CD4-positive, alpha-beta T cell (primary cell): ENCODE results near the gene OR4N2. TPM values are rescaled to one million over a fixed set of nuclear protein-coding genes. Genes with fewer than 3 reads are reported as not detected.

Experiments
- ATAC-seq: fragments of 200-7000 bp; cut with Tn5 transposase; one replicate; pipeline ENCODE4 v1.10.0; 2022; ENCODE audit warnings: mild to moderate bottlenecking; ENCODE audit not compliant: poor library complexity
- CTCF ChIA-PET: fragments of 350-600 bp; sonication (Branson Sonifier 250); formaldehyde crosslinking; loops from one replicate; lab custom pipeline; 2021; ENCODE audit warnings: antibody characterized with exemption, inconsistent platforms; lab: Charles Lee
- POLR2A ChIA-PET: fragments of 350-600 bp; sonication (Branson Sonifier 250); formaldehyde crosslinking; loops from one replicate; lab custom pipeline; 2021; ENCODE audit warnings: antibody characterized with exemption, inconsistent platforms; lab: Charles Lee
- DNase-seq, 14 experiments: peaks; one replicate each; pipeline ENCODE4 v3.0.0-alpha.2; 2013 to 2020; ENCODE audit warnings: mixed read lengths in 2 of 14
- H3K27ac ChIP-seq, 2 donors: one replicate each; pipeline versions ENCODE4 v1.5.1 to v1.7.0; 2013; ENCODE audit warnings: low read length in 2 of 2, low read depth in 1 of 2, mild to moderate bottlenecking in 1 of 2
- H3K27me3 ChIP-seq, 2 experiments: 1 replicate in 1 of 2; 2 replicates in 1 of 2; pipeline versions ENCODE4 v1.6.1 to v1.7.0; 2013; ENCODE audit warnings: low read length in 2 of 2, control low read depth in 1 of 2, mild to moderate bottlenecking in 1 of 2, moderate library complexity in 1 of 2; ENCODE audit not compliant: insufficient read depth in 2 of 2, control insufficient read depth in 1 of 2
- H3K36me3 ChIP-seq: one replicate; pipeline ENCODE4 v1.6.1; 2013; ENCODE audit warnings: low read length, control low read depth; ENCODE audit not compliant: insufficient read depth
- H3K4me1 ChIP-seq: one replicate; pipeline ENCODE4 v1.6.1; 2013; ENCODE audit warnings: low read length, control low read depth; ENCODE audit not compliant: insufficient read depth
- H3K4me3 ChIP-seq: one replicate; pipeline ENCODE4 v1.5.1; 2013; ENCODE audit warnings: mild to moderate bottlenecking, low read length, moderate library complexity
- H3K9me3 ChIP-seq, 2 experiments: 1 replicate in 1 of 2; 2 replicates in 1 of 2; pipeline versions ENCODE4 v1.6.1 to v1.7.0; 2013; ENCODE audit warnings: low read length in 2 of 2, mild to moderate bottlenecking in 2 of 2, control low read depth in 1 of 2, moderate library complexity in 1 of 2; ENCODE audit not compliant: control insufficient read depth in 1 of 2, insufficient read depth in 1 of 2
- H3K27ac Mint-ChIP-seq: one replicate; pipeline ENCODE4 v1.8.0; 2020; ENCODE audit warnings: mixed read lengths
- H3K27me3 Mint-ChIP-seq: one replicate; pipeline ENCODE4 v1.8.0; 2021; ENCODE audit warnings: mixed read lengths
- H3K36me3 Mint-ChIP-seq: one replicate; pipeline ENCODE4 v1.8.0; 2021; ENCODE audit warnings: low read depth, mixed read lengths
- H3K4me1 Mint-ChIP-seq: one replicate; pipeline ENCODE4 v1.8.0; 2021; ENCODE audit warnings: low read depth, mixed read lengths
- H3K4me3 Mint-ChIP-seq: one replicate; pipeline ENCODE4 v1.8.0; 2020; ENCODE audit warnings: mild to moderate bottlenecking, mixed read lengths
- H3K9me3 Mint-ChIP-seq: one replicate; pipeline ENCODE4 v1.8.0; 2020; ENCODE audit warnings: mixed read lengths
- intact Hi-C, 2 experiments: fragments of 100-400 bp; cut with DNase I in 1 of 2; cut with micrococcal nuclease in 1 of 2; formaldehyde crosslinking; loops; one replicate each; pipeline versions ENCODE4 v1.15.1 to v1.9.0; 2023 to 2025; cut with DNase I, micrococcal nuclease
- total RNA-seq, 174 experiments: library from RNA in 2 of 174; stranded (reverse) in 2 of 174; gene quantifications; one replicate each; pipeline ENCODE4 v1.2.3 and lab custom pipeline; 2021 to 2026
- TF ChIP-seq, protein P1 (sequence below): fragments of 200-600 bp; IDR thresholded peaks from one replicate; pipeline ENCODE4 v1.8.0; 2022; ENCODE audit warnings: antibody characterized with exemption, mild to moderate bottlenecking

OR4N2 gene
- total RNA-seq, 2 experiments from 2014 or later, result not detected

DNA sequence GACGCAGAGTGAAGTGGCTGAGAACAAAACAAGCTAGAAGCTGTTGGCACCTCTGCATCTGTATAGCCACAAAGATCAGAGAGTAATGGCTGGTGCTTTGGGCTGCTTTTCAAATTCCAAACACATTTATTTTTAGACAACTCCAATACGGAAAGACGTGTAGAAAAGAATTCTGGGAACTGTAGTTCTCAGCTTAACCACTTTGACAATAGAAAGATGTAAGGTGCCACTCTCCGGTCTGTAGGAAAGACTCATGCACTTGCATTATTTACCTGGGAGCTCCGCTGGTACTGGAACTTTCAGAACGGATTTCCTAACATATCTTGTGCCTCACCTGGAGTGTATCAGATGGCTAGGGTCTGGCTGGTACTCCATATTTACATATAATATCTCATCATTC, 69.6 kb downstream of the OR4N2 start:
- intact Hi-C loops, result no loop called here
- H3K4me3 ChIP-seq, result no peak overlapping the region
- H3K9me3 ChIP-seq, result no peaks in the 10 kb centered on the region
- no peaks in the 10 kb centered on the region for H3K27me3 ChIP-seq
- no peak overlapping the region for H3K27ac ChIP-seq
- Mint-ChIP-seq H3K27ac (no peak overlapping the region), H3K27me3 (no peaks in the 10 kb centered on the region), H3K4me1 (no peaks in the 10 kb centered on the region), H3K4me3 (no peak overlapping the region), H3K36me3 (no peaks in the 10 kb centered on the region), H3K9me3 (no peaks in the 10 kb centered on the region)
- DNase-seq, result no peak
- H3K4me1 ChIP-seq, result no peaks in the 10 kb centered on the region
- TF ChIP-seq, protein P1, sequence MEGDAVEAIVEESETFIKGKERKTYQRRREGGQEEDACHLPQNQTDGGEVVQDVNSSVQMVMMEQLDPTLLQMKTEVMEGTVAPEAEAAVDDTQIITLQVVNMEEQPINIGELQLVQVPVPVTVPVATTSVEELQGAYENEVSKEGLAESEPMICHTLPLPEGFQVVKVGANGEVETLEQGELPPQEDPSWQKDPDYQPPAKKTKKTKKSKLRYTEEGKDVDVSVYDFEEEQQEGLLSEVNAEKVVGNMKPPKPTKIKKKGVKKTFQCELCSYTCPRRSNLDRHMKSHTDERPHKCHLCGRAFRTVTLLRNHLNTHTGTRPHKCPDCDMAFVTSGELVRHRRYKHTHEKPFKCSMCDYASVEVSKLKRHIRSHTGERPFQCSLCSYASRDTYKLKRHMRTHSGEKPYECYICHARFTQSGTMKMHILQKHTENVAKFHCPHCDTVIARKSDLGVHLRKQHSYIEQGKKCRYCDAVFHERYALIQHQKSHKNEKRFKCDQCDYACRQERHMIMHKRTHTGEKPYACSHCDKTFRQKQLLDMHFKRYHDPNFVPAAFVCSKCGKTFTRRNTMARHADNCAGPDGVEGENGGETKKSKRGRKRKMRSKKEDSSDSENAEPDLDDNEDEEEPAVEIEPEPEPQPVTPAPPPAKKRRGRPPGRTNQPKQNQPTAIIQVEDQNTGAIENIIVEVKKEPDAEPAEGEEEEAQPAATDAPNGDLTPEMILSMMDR, result no peak
- ATAC-seq, result no peak
- no peaks in the 10 kb centered on the region for H3K36me3 ChIP-seq
- CTCF ChIA-PET, result interaction anchor here (0.8 kb wide), 1 partner anchor 46 kb away, joined by 3 read pairs; no protein-coding TSS in a partner anchor
- POLR2A ChIA-PET, result no interaction called here

DNA sequence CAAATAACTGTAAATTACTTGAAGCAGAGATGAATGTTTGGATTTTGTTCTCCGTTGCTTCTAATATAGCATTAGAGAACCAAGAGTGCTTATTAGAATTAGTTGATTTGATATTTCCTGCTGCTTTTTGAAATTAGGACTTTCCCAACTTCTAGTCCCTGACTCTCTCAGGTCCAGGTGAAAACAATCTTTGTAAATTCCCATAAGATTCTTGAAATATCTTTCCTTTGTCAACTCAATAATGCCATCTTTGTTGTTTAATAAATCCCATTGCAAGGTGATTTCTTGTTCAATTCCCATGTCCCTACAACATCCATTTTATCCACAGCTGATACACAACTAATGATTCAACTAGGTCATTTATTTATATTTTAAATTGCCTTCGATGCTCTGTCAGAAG, 71.3 kb downstream of the OR4N2 start, which contains the start of gene OR4K2:
TSS of gene OR4K2 (plus strand) at position 301 of the 400 bp plus-strand sequence. CDS start 1,126 bp downstream, outside the sequence.
- H3K9me3 Mint-ChIP-seq, result no peaks in the 10 kb centered on the region
- Histone ChIP-seq H3K4me3 (no peak within 1 kb of the TSS), H3K27ac (no peak within 1 kb of the TSS), H3K27me3 (no peaks in the 10 kb centered on the region), H3K4me1 (no peaks in the 10 kb centered on the region), H3K9me3 (no peaks in the 10 kb centered on the region), H3K36me3 (no peaks in the 10 kb centered on the region)
- DNase-seq, result no peak
- H3K4me1 Mint-ChIP-seq, result no peaks in the 10 kb centered on the region
- H3K27me3 Mint-ChIP-seq, result no peaks in the 10 kb centered on the region
- POLR2A ChIA-PET, result no interaction called here
- no peak within 1 kb of the TSS for H3K27ac Mint-ChIP-seq
- H3K36me3 Mint-ChIP-seq, result no peaks in the 10 kb centered on the region
- ATAC-seq, result no peak
- CTCF ChIA-PET, result no interaction called here
- intact Hi-C loops, result no loop called here
- H3K4me3 Mint-ChIP-seq, result no peak within 1 kb of the TSS
- TF ChIP-seq, protein P1, result no peak

GRCh38 chr14:19878029-19878642, 74.6 kb downstream of the OR4N2 start:
- CTCF ChIA-PET, result no interaction called here

More at GRCh38 chr14:19878029-19878642, 74.6 kb downstream of the OR4N2 start:
- Mint-ChIP-seq H3K4me3 (no peak overlapping the region), H3K4me1 (no peaks in the 10 kb centered on the region), H3K9me3 (no peaks in the 10 kb centered on the region), H3K36me3 (no peaks in the 10 kb centered on the region), H3K27me3 (no peaks in the 10 kb centered on the region), H3K27ac (no peak overlapping the region)
- no peaks in the 10 kb centered on the region for H3K27me3 ChIP-seq
- no peak for ATAC-seq
- H3K4me1 ChIP-seq, result no peaks in the 10 kb centered on the region
- no peak overlapping the region for H3K4me3 ChIP-seq
- TF ChIP-seq, protein P1, result peak; percentile 69
- no peaks in the 10 kb centered on the region for H3K9me3 ChIP-seq
- intact Hi-C loops, result no loop called here
- DNase-seq, result peak in 2 of 14 experiments; percentile 22 to 25
- no peaks in the 10 kb centered on the region for H3K36me3 ChIP-seq
- no peak overlapping the region for H3K27ac ChIP-seq
- POLR2A ChIA-PET, result no interaction called here

Other genes starting within 250 kb of the OR4N2 start
- not detected for gene OR11H2, start 89.9 kb upstream of the OR4N2 start, total RNA-seq
- gene OR4Q3, start 60.2 kb upstream of the OR4N2 start, total RNA-seq, result not detected
- gene OR4M1, start 30.3 kb upstream of the OR4N2 start, total RNA-seq, result not detected
- gene OR4K2, start 71.4 kb downstream of the OR4N2 start, total RNA-seq, result not detected
- gene OR4K5, start 116.8 kb downstream of the OR4N2 start, total RNA-seq, result not detected
- not detected for gene OR4K1, start 127.1 kb downstream of the OR4N2 start, total RNA-seq
- not detected for gene OR4K15, start 171.8 kb downstream of the OR4N2 start, total RNA-seq
- gene OR4Q2, start 198.4 kb downstream of the OR4N2 start, total RNA-seq, result not detected
- gene OR4K14, start 215.5 kb downstream of the OR4N2 start, total RNA-seq, result not detected
- not detected for gene OR4K13, start 232.3 kb downstream of the OR4N2 start, total RNA-seq